Astrocyte of the spinal cord (primary cell): ENCODE measurements around the gene PRDM16.

Experiments
- DNase-seq: peaks from one replicate; pipeline ENCODE4 v3.0.0; 2011; ENCODE audit warnings: low read depth, low spot score
- H3K4me3 ChIP-seq: 2 replicates; pipeline ENCODE4 v1.5.1; 2011; ENCODE audit warnings: low read depth, mild to moderate bottlenecking, low read length, moderate library complexity
- in situ Hi-C: cut with HindIII; loops from 2 replicates; pipeline ENCODE4 v1.10.0; 2017; ENCODE audit warnings: low sequenced_read_pairs
- TF ChIP-seq, protein P1 (sequence below): IDR thresholded peaks from 2 replicates; pipeline ENCODE4 v1.5.1; 2012; ENCODE audit warnings: low read depth, mild to moderate bottlenecking, low read length, inconsistent platforms

The PRDM16 gene

DNA sequence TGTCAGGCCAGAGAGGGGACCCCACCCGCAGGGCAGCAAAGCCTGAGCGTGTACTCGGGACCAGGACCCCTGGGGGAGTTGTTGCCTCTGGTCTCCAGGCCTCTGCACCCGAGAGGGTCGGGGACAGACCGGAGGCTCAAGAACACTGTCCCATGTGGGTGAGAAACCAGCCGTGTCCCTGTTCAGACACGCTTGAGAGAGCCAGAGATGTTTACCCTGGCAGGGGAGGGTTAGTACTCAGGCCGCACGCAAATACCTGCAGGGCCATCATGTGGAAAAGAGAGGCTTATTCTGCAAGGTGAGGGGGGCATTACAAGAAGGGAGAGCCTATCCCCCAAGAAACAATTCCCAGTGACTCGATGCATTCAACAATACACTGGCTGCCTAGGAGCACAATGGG is 311.5 kb downstream of the PRDM16 start:
- no peak for DNase-seq
- in situ Hi-C loops: no loop called here
- TF ChIP-seq, protein P1, sequence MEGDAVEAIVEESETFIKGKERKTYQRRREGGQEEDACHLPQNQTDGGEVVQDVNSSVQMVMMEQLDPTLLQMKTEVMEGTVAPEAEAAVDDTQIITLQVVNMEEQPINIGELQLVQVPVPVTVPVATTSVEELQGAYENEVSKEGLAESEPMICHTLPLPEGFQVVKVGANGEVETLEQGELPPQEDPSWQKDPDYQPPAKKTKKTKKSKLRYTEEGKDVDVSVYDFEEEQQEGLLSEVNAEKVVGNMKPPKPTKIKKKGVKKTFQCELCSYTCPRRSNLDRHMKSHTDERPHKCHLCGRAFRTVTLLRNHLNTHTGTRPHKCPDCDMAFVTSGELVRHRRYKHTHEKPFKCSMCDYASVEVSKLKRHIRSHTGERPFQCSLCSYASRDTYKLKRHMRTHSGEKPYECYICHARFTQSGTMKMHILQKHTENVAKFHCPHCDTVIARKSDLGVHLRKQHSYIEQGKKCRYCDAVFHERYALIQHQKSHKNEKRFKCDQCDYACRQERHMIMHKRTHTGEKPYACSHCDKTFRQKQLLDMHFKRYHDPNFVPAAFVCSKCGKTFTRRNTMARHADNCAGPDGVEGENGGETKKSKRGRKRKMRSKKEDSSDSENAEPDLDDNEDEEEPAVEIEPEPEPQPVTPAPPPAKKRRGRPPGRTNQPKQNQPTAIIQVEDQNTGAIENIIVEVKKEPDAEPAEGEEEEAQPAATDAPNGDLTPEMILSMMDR: no peak
- no peak overlapping the region for H3K4me3 ChIP-seq

DNA sequence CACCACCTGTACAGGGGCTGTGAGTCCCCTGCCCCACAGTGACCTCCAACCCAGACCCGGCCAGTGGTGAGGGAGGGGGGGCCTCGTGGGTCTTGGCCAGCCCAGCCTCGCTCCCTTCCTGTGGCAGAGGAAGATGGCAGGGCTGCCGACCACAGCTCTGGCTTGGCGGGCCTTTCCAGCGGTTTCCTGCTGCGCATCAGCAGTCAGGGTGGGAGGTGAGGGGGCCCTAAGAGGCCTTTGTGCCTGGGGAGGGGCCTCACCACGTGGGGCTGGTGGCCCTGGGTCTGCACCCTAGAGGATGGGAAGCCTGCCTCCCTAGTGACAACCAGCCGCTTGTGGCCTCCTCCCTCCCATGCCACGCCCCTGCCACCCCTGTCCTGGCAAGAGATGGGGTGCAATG is 312.9 kb downstream of the PRDM16 start:
- DNase-seq: no peak
- TF ChIP-seq, protein P1: no peak
- no peak overlapping the region for H3K4me3 ChIP-seq
- in situ Hi-C loops: no loop called here

DNA sequence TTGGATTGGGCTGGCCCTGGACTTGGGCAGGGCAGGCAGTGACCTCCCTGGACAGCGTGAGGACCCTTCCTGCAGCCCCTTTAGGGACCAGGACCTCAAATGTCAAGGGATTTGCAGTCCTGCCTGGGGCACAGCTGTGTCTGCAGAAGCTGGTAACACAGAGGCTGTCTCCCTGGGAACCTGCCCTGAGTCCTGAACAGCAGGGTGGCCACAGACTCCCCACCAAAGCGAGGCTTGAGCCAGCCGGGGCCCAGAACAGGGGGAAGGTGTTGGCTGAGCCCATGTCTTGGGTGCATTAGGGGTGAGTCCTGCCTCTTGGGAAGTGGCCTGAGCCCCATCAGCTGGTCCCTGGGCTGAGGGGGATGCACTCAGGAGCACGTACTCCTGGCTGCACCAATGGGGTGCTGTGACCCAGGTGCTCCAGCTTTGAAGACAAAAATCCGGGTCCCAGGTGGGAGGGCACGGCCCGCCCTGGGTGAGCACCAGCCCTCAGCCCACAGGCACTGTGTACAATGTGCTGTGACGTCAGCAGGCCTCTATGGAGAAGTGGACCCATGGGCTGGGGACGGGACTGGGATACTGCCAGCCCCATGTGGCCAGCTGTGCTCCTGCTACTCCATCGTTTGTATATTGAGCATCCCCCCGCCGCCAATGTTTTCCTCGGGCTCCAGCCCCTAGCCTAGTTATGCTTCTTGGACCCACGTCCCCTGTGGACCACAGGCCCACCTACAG is 313.5 kb downstream of the PRDM16 start:
- in situ Hi-C loops: no loop called here
- no peak for DNase-seq
- TF ChIP-seq, protein P1: no peak
- no peak overlapping the region for H3K4me3 ChIP-seq

DNA sequence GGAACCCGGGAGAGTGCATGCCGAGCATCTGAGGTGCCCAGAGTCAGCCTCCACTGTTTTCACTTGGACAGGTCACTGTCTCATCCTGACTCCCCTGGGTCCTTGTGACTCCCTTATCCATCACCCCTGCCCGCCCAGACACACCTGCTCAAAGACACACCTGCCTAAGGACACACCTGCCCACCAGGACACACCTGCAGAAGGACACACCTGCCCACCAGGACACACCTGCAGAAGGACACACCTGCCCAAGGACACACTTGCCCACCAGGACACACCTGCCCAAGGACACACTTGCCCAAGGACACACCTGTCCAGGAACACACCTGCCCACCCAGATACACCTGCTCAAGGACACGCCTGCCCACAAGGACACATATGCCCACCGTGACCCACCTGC is 314.7 kb downstream of the PRDM16 start:
- DNase-seq: no peak
- TF ChIP-seq, protein P1: no peak
- no peak overlapping the region for H3K4me3 ChIP-seq
- in situ Hi-C loops: no loop called here

DNA sequence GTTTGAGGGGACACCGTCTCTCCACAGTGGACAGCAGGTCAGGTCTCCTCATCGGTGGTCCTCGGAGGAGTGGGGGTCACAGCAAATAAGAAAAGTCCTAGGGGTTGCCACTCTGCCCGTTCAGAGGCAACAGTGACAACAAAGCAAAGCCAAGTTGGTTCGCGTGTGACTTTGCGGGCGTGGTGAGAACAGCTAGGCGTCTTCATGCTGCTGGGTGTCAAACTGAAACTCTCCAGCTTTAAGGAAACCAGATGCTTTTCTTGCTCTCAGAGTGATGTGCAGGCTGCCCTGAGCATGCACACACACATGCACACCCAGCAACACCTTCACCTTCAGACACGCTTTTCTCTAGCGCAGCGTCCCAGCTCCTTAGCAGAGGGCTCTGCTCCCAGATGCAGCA is 315.4 kb downstream of the PRDM16 start:
- TF ChIP-seq, protein P1: no peak
- in situ Hi-C loops: no loop called here
- no peak for DNase-seq
- H3K4me3 ChIP-seq: no peak overlapping the region

DNA sequence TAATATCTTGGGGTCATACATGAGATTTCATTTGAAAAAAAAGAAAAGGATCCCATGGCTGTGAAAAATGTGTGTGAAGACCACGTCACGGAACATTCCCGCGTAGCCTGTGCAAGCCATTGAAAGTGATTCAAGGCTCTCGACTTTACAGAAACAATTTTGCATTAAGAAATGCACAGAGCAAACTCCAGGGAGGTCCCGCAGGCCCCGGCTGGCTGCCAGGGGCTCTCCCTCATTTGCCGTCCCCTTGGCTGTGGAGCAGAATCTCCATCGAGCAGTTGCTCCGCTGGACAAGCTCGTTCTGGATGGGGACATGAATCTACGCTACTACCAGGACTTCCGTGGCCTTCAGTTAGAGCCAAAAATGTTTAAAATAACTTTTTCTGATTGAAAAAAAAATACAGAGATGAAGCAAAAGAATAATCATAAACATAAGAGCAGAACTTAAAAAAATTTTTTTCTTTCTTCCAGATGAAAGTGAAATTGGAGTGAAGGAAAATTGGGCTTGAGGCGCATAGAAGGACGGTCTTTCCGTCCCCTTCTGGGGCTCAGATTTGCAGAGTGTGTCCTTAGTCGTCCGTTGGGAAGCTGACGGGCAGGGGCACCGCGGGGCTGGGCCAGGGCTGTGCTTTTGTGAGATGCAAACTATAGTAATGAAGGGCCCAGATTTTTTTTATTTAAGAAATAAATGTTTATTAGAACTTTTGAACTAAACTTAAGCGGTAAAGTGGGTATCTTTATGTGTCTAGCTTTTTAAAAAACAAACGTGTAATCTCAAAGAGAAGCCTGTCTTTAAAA is 317.4 kb downstream of the PRDM16 start:
- in situ Hi-C loops: no loop called here
- no peak for DNase-seq

More for the DNA sequence above, 317.4 kb downstream of the PRDM16 start:
- TF ChIP-seq, protein P1: no peak
- no peak overlapping the region for H3K4me3 ChIP-seq
